ENCODE data around the gene NCOA1.
"Not testable (repeated sequence)": the region's sequence is repeated elsewhere in the genome, so short reads cannot be mapped to it uniquely, and the experiment has no call there.

NCOA1 gene

DNA sequence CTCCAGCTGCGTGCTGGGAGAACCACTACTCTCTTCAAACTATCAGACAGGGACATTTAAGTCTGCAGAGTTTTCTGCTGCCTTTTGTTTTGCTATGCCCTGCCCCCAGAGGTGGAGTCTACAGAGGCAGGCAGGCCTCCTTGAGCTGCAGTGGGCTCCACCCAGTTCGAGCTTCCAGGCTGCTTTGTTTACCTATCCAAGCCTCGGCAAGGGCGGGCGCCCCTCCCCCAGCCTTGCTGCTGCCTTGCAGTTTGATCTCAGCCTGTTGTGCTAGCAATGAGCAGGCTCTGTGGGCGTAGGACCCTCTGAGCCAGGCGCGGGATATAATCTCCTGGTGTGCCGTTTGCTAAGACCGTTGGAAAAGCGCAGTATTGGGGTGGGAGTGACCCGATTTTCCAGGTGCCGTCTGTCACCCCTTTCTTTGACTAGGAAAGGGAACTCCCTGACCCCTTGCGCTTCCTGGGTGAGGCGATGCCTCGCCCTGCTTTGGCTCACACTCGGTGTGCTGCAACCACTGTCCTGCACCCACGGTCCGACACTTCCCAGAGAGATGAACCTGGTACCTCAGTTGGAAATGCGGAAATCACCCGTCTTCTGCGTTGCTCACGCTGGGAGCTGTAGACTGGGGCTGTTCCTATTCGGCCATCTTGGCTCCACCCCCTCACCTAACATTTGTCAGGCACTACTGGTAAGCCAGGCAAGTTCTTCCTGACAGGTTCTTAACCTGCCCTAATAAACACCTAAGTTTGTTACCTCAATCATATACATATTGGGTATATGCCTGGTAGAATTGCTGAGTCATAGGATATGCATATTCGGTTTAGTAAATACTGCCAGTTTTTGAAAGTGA lies 315.0 kb downstream of the NCOA1 start:
- DNase-seq (ENCODE audit: extremely low spot score, insufficient read length, low read depth); FAIRE-seq: not testable (repeated sequence)

GRCh38 chr2:24806661-24807036 lies 315.6 kb downstream of the NCOA1 start:
- no peak for FAIRE-seq
- DNase-seq (ENCODE audit: extremely low spot score, insufficient read length, low read depth) = no peak

DNA sequence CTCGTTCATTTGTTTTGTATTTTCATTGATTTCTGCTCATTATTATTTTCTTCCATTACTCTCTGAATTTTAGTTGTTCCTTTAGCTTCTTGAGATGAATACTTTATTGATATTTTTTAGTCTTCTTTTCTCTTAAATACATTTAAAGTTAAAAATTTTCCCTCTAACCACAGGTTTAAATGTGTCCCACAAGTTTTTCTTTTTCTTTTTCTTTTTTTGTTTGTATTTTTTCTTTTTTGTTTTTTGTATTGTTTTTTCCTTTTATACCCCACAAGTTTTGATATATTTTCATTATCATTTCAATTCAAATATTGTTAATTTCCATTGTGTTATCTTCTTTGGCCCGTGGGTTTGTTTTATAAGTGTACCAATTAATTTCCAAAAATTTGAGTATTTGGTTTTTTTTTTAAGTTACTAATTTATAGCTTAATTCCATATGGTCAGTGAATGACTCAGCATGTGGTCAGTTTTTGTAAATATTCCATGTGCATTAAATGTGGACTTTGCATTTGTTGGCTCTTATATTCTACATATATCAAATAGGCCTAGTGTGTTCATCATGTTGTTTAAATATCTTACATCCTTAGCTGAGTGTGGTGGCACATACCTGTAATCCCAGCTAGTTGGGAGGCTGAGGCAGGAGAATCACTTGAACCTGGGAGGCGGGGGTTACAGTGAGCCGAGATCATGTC lies 318.4 kb downstream of the NCOA1 start:
- no peak for FAIRE-seq
- no peak for DNase-seq (ENCODE audit: extremely low spot score, insufficient read length, low read depth)

DNA sequence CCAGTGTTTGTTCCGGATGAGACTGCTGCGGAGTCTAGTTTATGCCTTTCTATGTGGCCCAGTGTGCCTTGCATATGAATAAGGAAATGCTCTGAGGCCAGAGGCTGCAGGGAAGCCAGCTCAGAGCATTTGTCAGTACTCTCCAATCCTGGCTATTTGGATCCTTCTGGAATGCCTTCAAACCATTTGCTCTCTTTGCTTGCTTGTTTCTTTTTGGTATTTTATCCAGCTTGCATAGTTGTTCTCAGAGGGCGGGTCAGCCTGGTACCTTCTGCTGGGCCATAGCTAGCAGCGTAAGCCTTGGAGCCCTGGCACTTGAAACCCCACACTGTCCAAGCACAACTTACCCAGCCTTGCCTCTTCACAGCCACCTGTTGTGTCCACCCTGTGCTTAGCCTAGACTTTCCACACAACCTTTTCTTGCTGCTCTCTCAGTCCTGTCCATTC lies 322.7 kb downstream of the NCOA1 start:
- FAIRE-seq = no peak

DNA sequence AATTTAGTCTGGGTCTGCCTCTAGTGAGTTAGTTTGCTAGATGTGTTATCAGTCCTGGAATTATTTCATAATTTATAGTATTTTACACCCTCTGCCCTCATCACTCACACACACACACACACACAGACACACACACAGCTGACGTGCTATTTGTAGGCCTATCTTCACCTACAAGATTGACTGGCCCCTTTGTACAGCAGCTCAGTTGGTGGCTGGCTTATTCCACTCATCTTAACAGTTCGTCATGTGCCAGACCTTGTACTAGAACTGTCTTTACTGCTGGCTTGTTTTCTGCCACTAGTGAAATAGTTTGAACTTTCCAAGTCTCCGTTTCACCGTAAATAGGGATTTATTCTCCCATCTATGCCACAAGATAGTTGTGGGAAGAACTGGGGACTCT lies 323.5 kb downstream of the NCOA1 start:
- DNase-seq (ENCODE audit: extremely low spot score, insufficient read length, low read depth) (no peak), FAIRE-seq (no peak)

More for the DNA sequence above, 322.7 kb downstream of the NCOA1 start:
- no peak for DNase-seq (ENCODE audit: extremely low spot score, insufficient read length, low read depth)

GRCh38 chr2:24815171-24815570 lies 324.1 kb downstream of the NCOA1 start:
- FAIRE-seq (no peak), DNase-seq (ENCODE audit: extremely low spot score, insufficient read length, low read depth) (no peak)

- DNase-seq (ENCODE audit: extremely low spot score, insufficient read length, low read depth) (no peak), FAIRE-seq (no peak)
Observed at GRCh38 chr2:24816404-24816803, 325.4 kb downstream of the NCOA1 start.

- DNase-seq (ENCODE audit: extremely low spot score, insufficient read length, low read depth) (no peak), FAIRE-seq (no peak)
Observed at GRCh38 chr2:24816884-24817283, 325.8 kb downstream of the NCOA1 start.

DNA sequence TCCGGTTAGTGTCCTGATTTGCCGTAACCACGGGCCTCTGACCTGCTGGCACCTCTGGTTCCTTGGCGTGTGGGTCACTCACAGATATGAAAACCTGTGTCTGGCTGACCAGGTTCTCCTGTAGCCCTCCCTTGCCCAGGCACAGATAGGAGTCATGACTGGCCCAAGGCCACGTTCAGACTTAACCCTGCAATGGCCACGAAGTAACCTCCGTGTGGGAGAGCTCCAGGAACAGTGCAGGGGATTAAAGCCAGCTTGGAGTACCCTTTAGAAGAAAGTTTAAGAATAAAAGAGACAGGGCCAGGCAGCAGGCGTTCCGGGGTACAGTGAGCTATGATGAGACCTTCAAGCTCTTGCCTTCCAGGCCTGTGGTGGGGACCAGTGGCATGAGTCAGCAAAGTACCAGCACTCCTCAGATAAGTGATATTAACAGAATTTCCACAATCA lies 327.7 kb downstream of the NCOA1 start:
- no peak for DNase-seq (ENCODE audit: extremely low spot score, insufficient read length, low read depth)

DNA sequence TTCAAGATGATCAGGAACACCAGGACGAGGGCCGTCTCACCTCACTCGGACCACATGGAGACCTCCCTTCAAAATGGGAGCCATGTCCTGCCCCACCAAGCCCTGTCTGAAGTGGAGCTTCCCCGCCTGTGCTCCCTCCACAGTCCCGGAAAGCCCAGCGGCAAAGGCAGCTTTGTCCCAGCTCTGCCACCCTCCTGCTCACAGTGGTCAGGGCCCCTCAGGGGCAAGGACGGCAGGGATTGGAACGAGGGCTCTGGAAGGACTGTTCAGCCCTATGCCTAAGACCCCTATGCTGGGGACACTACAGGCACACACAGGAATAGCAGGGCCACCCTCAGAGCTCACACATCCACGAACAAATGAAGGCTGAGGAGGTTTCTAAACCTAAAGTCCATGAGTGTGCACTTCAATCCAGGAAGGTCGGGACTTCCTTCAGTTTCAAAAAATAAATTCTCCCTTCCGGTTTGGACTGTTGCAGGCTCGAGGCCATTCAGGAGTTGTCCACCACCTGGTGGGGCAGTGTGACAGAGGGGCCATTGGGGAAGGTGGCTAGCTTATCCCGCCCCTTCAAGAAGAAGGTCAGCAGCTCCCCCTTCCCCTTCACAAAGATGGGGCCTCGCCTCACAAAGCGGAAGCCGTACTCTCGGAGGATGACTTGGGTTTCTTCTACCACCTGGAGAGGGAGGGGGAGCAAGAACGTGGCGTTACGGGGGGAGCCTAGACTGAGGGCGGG lies 328.6 kb downstream of the NCOA1 start:
- no peak for FAIRE-seq
- DNase-seq (ENCODE audit: extremely low spot score, insufficient read length, low read depth) = no peak

More for the DNA sequence above, 327.7 kb downstream of the NCOA1 start:
- FAIRE-seq = no peak

- DNase-seq (ENCODE audit: extremely low spot score, insufficient read length, low read depth) = no peak
- FAIRE-seq = no peak
Observed at GRCh38 chr2:24820175-24820513, 329.1 kb downstream of the NCOA1 start.
